IMR-90 (cell line): ENCODE data around the gene PJA2. TPM values are rescaled to one million over a fixed set of nuclear protein-coding genes. Genes with fewer than 3 reads are reported as not detected.

Experiments
- ATAC-seq: fragments of 200-7000 bp; cut with Tn5 transposase; 2 replicates; pipeline ENCODE4 v1.9.1; 2020; ENCODE audit warnings: low read depth, mild to moderate bottlenecking, moderate library complexity
- BruUV-seq: library from RNA; stranded (reverse); fragments of 400-500 nt; replicated peaks from 2 replicates; lab custom pipeline; 2021; lab: Mats Ljungman, UMichigan
- CTCF ChIA-PET: fragments of 300-600 bp; formaldehyde crosslinking; extraction: SDS; loops from one replicate; lab custom pipeline; 2021; ENCODE audit warnings: antibody characterized with exemption; lab: Yijun Ruan, JAX
- POLR2A ChIA-PET: fragments of 300-600 bp; sonication (Branson Sonifier 250); formaldehyde crosslinking; loops from one replicate; lab custom pipeline; 2022; ENCODE audit warnings: antibody characterized with exemption; ENCODE audit not compliant: unreplicated experiment; lab: Charles Lee
- DNase-seq: peaks from one replicate; pipeline ENCODE4 v3.0.0; 2013
- H2AFZ ChIP-seq: replicated peaks from 2 replicates; pipeline ENCODE3; 2013; ENCODE audit warnings: low read length, mild to moderate bottlenecking; ENCODE audit not compliant: poor library complexity
- H2AK5ac ChIP-seq: 2 replicates; pipeline ENCODE4 v1.6.1; 2013; ENCODE audit warnings: low read depth, low read length, inconsistent platforms
- H2AK9ac ChIP-seq: replicated peaks from 2 replicates; pipeline ENCODE3; 2013; ENCODE audit warnings: mild to moderate bottlenecking, low read depth, low read length, moderate library complexity; ENCODE audit not compliant: poor library complexity
- H2BK120ac ChIP-seq: 2 replicates; pipeline ENCODE4 v1.6.1; 2013; ENCODE audit warnings: low read depth, low read length, inconsistent platforms
- H2BK15ac ChIP-seq: 3 replicates; pipeline ENCODE4 v1.6.1; 2013; ENCODE audit warnings: low read depth, low read length, inconsistent platforms
- H2BK20ac ChIP-seq: 2 replicates; pipeline ENCODE4 v1.6.1; 2013; ENCODE audit warnings: low read depth, mild to moderate bottlenecking, inconsistent platforms, low read length, moderate library complexity
- H2BK5ac ChIP-seq: 2 replicates; pipeline ENCODE4 v1.6.1; 2013; ENCODE audit warnings: mild to moderate bottlenecking, low read depth, low read length, inconsistent platforms; ENCODE audit not compliant: poor library complexity, severe bottlenecking
- H3K14ac ChIP-seq: replicated peaks from 2 replicates; pipeline ENCODE4 v1.6.1; 2013; ENCODE audit warnings: low read depth, low read length, inconsistent platforms
- H3K18ac ChIP-seq: 2 replicates; pipeline ENCODE4 v1.6.1; 2013; ENCODE audit warnings: low read depth, low read length, control low read depth
- H3K23ac ChIP-seq: 2 replicates; pipeline ENCODE4 v1.6.1; 2013; ENCODE audit warnings: low read depth, low read length, inconsistent platforms
- H3K27ac ChIP-seq: 2 replicates; pipeline ENCODE4 v1.5.1; 2013; ENCODE audit warnings: mild to moderate bottlenecking, control low read depth, low read length; ENCODE audit not compliant: insufficient read depth
- H3K27me3 ChIP-seq: 2 replicates; pipeline ENCODE4 v1.6.1; 2013; ENCODE audit warnings: low read length; ENCODE audit not compliant: control insufficient read depth, insufficient read depth
- H3K36me3 ChIP-seq: 2 replicates; pipeline ENCODE4 v1.6.1; 2013; ENCODE audit warnings: low read length, mixed read lengths; ENCODE audit not compliant: control insufficient read depth, insufficient read depth
- H3K4ac ChIP-seq: 2 replicates; pipeline ENCODE4 v1.6.1; 2013; ENCODE audit warnings: low read depth, low read length, inconsistent platforms
- H3K4me1 ChIP-seq: 2 replicates; pipeline ENCODE4 v1.6.1; 2013; ENCODE audit warnings: low read length, mixed read lengths; ENCODE audit not compliant: control insufficient read depth, insufficient read depth
- H3K4me2 ChIP-seq: 2 replicates; pipeline ENCODE4 v1.6.1; 2013; ENCODE audit warnings: low read depth, mild to moderate bottlenecking, control low read depth, low read length, moderate library complexity
- H3K4me3 ChIP-seq: 2 replicates; pipeline ENCODE4 v1.5.1; 2013; ENCODE audit warnings: low read depth, mild to moderate bottlenecking, control low read depth, low read length, moderate library complexity; ENCODE audit not compliant: insufficient read depth
- H3K56ac ChIP-seq: 2 replicates; pipeline ENCODE4 v1.6.1; 2013; ENCODE audit warnings: low read length, inconsistent platforms; ENCODE audit not compliant: insufficient read depth; ENCODE audit errors: extremely low read depth
- H3K79me1 ChIP-seq, 2 experiments: 2 replicates each; pipeline ENCODE4 v1.6.1; 2013; ENCODE audit warnings: low read length in 2 of 2, inconsistent platforms in 1 of 2, low read depth in 1 of 2
- H3K9ac ChIP-seq: 2 replicates; pipeline ENCODE4 v1.6.1; 2013; ENCODE audit warnings: low read depth, low read length, control low read depth
- H3K9me1 ChIP-seq: 2 replicates; pipeline ENCODE4 v1.6.1; 2013; ENCODE audit warnings: low read length, inconsistent platforms; ENCODE audit not compliant: insufficient read depth
- H3K9me3 ChIP-seq: 2 replicates; pipeline ENCODE4 v1.6.1; 2013; ENCODE audit warnings: low read length; ENCODE audit not compliant: control insufficient read depth, insufficient read depth
- H4K20me1 ChIP-seq: 2 replicates; pipeline ENCODE4 v1.6.1; 2013; ENCODE audit warnings: low read length, inconsistent platforms; ENCODE audit not compliant: insufficient read depth
- H4K5ac ChIP-seq: 2 replicates; pipeline ENCODE4 v1.6.1; 2013; ENCODE audit warnings: mild to moderate bottlenecking, low read depth, low read length, control low read depth
- H4K8ac ChIP-seq, 2 experiments: 2 replicates each; pipeline ENCODE4 v1.6.1; 2013; ENCODE audit warnings: low read depth in 2 of 2, low read length in 2 of 2, control low read depth in 1 of 2, inconsistent platforms in 1 of 2
- H4K91ac ChIP-seq: 2 replicates; pipeline ENCODE4 v1.6.1; 2013; ENCODE audit warnings: low read depth, low read length, inconsistent platforms; ENCODE audit not compliant: insufficient read depth
- BHLHE40 ChIP-seq: fragments of 150-350 bp; IDR thresholded peaks from 2 replicates; pipeline ENCODE4 v1.6.1; 2016; ENCODE audit warnings: mild to moderate bottlenecking, low read depth, low read length
- CEBPB ChIP-seq: IDR thresholded peaks from 2 replicates; pipeline ENCODE4 v1.6.1; 2012; ENCODE audit warnings: low read depth, low read length, improper control_type of control experiment
- CHD1 ChIP-seq: IDR thresholded peaks from 2 replicates; pipeline ENCODE4 v1.6.1; 2012; ENCODE audit warnings: low read depth, low read length, improper control_type of control experiment
- FOS ChIP-seq: fragments of 150-350 bp; IDR thresholded peaks from 2 replicates; pipeline ENCODE4 v1.6.1; 2016; ENCODE audit warnings: low read depth, low read length
- MAFK ChIP-seq: IDR thresholded peaks from 2 replicates; pipeline ENCODE4 v1.6.1; 2012; ENCODE audit warnings: low read depth, low read length, improper control_type of control experiment
- MAZ ChIP-seq: IDR thresholded peaks from 2 replicates; pipeline ENCODE4 v1.6.1; 2012; ENCODE audit warnings: low read depth, mild to moderate bottlenecking, low read length, improper control_type of control experiment, moderate library complexity, borderline replicate concordance
- MXI1 ChIP-seq: IDR thresholded peaks from 2 replicates; pipeline ENCODE4 v1.6.1; 2012; ENCODE audit warnings: low read depth, mild to moderate bottlenecking, low read length, moderate library complexity, borderline replicate concordance
- NFE2L2 ChIP-seq: fragments of 150-350 bp; IDR thresholded peaks from 2 replicates; pipeline ENCODE4 v1.6.1; 2016; ENCODE audit warnings: low read depth, mild to moderate bottlenecking, low read length
- POLR2A ChIP-seq: IDR thresholded peaks from 2 replicates; pipeline ENCODE4 v1.6.1; 2012; ENCODE audit warnings: mild to moderate bottlenecking, low read depth, low read length
- RAD21 ChIP-seq: IDR thresholded peaks from 2 replicates; pipeline ENCODE4 v1.6.1; 2012; ENCODE audit warnings: low read length, improper control_type of control experiment
- RCOR1 ChIP-seq: IDR thresholded peaks from 2 replicates; pipeline ENCODE4 v1.6.1; 2012; ENCODE audit warnings: mild to moderate bottlenecking, low read length, improper control_type of control experiment; ENCODE audit not compliant: insufficient replicate concordance
- RFX5 ChIP-seq: IDR thresholded peaks from 2 replicates; pipeline ENCODE4 v1.8.0; 2012; ENCODE audit warnings: low read depth, mild to moderate bottlenecking, low read length, moderate library complexity
- SMC3 ChIP-seq: fragments of 150-350 bp; IDR thresholded peaks from 2 replicates; pipeline ENCODE4 v1.6.1; 2016; ENCODE audit warnings: low read depth, mild to moderate bottlenecking, antibody characterized with exemption, low read length, moderate library complexity
- USF2 ChIP-seq: fragments of 150-350 bp; IDR thresholded peaks from 2 replicates; pipeline ENCODE4 v1.6.1; 2017; ENCODE audit warnings: mild to moderate bottlenecking, antibody characterized with exemption, low read length, low read depth
- WGBS, 2 experiments: methylation state at CpG; one replicate each; pipeline versions ENCODE4 v1.1.5 to v1.1.7; 2013; ENCODE audit warnings: missing lambda C conversion rate in 2 of 2; ENCODE audit not compliant: insufficient read length in 1 of 2; ENCODE audit errors: extremely low coverage in 2 of 2; 5-methylcytosine and 5-hydroxymethylcytosine counted together
- dilution Hi-C: fragments of 300-500 bp; cut with HindIII; formaldehyde crosslinking; loops from one replicate; pipeline ENCODE4 v1.14.3; 2018; ENCODE audit warnings: low sequenced_read_pairs; ENCODE audit not compliant: unreplicated experiment
- in situ Hi-C: fragments of 300-500 bp; cut with MboI; formaldehyde crosslinking; loops from 3 replicates; pipeline ENCODE4 v1.14.3; 2019; ENCODE audit warnings: low sequenced_read_pairs, inconsistent platforms, mixed read lengths
- intact Hi-C: fragments of 100-400 bp; cut with micrococcal nuclease; formaldehyde crosslinking; loops from 2 replicates; pipeline ENCODE4 v1.10.0; 2022
- polyA plus RNA-seq, 3 experiments: library from polyadenylated mRNA; depleted of rRNA; stranded (reverse); fragments of >200 nt; gene quantifications; 2 replicates each; pipeline ENCODE4 v1.2.3, GENCODE V29; 2012; ENCODE audit warnings: low replicate concordance in 1 of 3
- total RNA-seq: library from RNA; depleted of rRNA; stranded (reverse); fragments of >200 nt; gene quantifications from 2 replicates; pipeline ENCODE4 v1.2.3, GENCODE V29; 2012
- TF ChIP-seq, protein P1 (sequence below): conservative IDR thresholded peaks from 2 replicates; pipeline ENCODE4 v1.5.1; 2012; ENCODE audit warnings: mild to moderate bottlenecking, low read depth, low read length, improper control_type of control experiment
- TF ChIP-seq, protein P2 (sequence below): fragments of 150-350 bp; IDR thresholded peaks from 2 replicates; pipeline ENCODE4 v1.6.1; 2016; ENCODE audit warnings: low read depth, mild to moderate bottlenecking, low read length, moderate library complexity, borderline replicate concordance

PJA2 gene
- total and polyA plus RNA-seq, 2 of the 4 experiments (the other 2 are of a cell fraction) = 42.3 to 70.6 TPM

DNA sequence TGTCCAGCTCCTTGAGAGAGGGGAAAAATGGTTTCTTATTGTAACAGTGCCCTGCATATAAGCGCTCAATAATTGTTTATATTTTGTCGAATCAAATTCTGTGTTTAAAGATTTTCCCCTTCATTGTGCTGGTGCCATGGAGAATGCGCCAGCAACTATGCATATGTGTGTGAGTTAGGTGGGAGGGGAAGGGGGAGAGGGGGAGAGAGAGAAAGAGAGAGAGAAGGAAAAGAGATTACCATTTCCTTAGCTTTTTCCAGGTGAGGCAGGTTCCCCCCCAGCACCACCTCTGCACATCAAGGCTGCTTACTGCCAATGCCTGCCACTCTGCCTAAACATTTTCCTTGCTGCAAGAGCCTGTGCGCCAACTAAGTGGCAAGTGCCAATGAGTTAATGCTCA lies 111.0 kb downstream of the PJA2 start:
- Histone ChIP-seq H3K56ac (no peak overlapping the region), H3K14ac (no peak overlapping the region), H3K4me3 (no peak overlapping the region), H4K5ac (no peak overlapping the region), H3K9ac (no peak overlapping the region), H2AK5ac (no peak overlapping the region), H4K91ac (no peak overlapping the region), H4K8ac (no peak overlapping the region), H2BK120ac (no peak overlapping the region), H2BK15ac (no peak overlapping the region), H3K27ac (no peak overlapping the region), H3K9me1 (no peaks in the 10 kb centered on the region), H2BK5ac (no peak overlapping the region), H3K4me1 (no peaks in the 10 kb centered on the region), H3K4ac (no peak overlapping the region), H3K27me3 (peaks cover 6% of the 10 kb centered on the region), H3K18ac (no peak overlapping the region), H3K9me3 (no peaks in the 10 kb centered on the region), H3K79me1 (no peaks in the 10 kb centered on the region), H3K4me2 (no peak overlapping the region), H4K20me1 (no peaks in the 10 kb centered on the region), H2AK9ac (no peak overlapping the region), H3K23ac (no peak overlapping the region), H2BK20ac (no peak overlapping the region), H2AFZ (no peak overlapping the region), H3K36me3 (no peaks in the 10 kb centered on the region)
- ChIA-PET CTCF (no interaction called here), POLR2A (no interaction called here)
- no TSS peak for BruUV-seq
- dilution Hi-C loops (no loop called here), intact Hi-C loops (no loop called here), in situ Hi-C loops (no loop called here)
- DNase-seq = no peak
- ATAC-seq = no peak
- no CpG with 5 or more reads among the region's 4 CpGs for WGBS, 2 experiments
- TF ChIP-seq CHD1 = no peak
- no peak for TF ChIP-seq POLR2A
- no peak for TF ChIP-seq MAFK
- TF ChIP-seq CEBPB = no peak
- TF ChIP-seq MXI1 = no peak
- no peak for TF ChIP-seq SMC3
- no peak for TF ChIP-seq USF2
- no peak for TF ChIP-seq RAD21
- TF ChIP-seq, protein P1, sequence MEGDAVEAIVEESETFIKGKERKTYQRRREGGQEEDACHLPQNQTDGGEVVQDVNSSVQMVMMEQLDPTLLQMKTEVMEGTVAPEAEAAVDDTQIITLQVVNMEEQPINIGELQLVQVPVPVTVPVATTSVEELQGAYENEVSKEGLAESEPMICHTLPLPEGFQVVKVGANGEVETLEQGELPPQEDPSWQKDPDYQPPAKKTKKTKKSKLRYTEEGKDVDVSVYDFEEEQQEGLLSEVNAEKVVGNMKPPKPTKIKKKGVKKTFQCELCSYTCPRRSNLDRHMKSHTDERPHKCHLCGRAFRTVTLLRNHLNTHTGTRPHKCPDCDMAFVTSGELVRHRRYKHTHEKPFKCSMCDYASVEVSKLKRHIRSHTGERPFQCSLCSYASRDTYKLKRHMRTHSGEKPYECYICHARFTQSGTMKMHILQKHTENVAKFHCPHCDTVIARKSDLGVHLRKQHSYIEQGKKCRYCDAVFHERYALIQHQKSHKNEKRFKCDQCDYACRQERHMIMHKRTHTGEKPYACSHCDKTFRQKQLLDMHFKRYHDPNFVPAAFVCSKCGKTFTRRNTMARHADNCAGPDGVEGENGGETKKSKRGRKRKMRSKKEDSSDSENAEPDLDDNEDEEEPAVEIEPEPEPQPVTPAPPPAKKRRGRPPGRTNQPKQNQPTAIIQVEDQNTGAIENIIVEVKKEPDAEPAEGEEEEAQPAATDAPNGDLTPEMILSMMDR = no peak
- TF ChIP-seq NFE2L2 = no peak
- TF ChIP-seq RFX5 = no peak
- TF ChIP-seq, protein P2, sequence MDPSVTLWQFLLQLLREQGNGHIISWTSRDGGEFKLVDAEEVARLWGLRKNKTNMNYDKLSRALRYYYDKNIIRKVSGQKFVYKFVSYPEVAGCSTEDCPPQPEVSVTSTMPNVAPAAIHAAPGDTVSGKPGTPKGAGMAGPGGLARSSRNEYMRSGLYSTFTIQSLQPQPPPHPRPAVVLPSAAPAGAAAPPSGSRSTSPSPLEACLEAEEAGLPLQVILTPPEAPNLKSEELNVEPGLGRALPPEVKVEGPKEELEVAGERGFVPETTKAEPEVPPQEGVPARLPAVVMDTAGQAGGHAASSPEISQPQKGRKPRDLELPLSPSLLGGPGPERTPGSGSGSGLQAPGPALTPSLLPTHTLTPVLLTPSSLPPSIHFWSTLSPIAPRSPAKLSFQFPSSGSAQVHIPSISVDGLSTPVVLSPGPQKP = no peak
- no peak for TF ChIP-seq RCOR1
- no peak for TF ChIP-seq MAZ
- TF ChIP-seq FOS = no peak
- TF ChIP-seq BHLHE40 = no peak
